Hypothalamus (tissue), 51 donors: ENCODE data around the gene EHD4.

ENCODE experiments used
- DNase-seq, 51 donors: peaks; one replicate each; lab custom pipeline; 2025; lab: John Stamatoyannopoulos, UW

Gene EHD4

GRCh38 chr15:41884458-41884857 lies 87.9 kb downstream of the EHD4 start:
- no peak for DNase-seq

DNA sequence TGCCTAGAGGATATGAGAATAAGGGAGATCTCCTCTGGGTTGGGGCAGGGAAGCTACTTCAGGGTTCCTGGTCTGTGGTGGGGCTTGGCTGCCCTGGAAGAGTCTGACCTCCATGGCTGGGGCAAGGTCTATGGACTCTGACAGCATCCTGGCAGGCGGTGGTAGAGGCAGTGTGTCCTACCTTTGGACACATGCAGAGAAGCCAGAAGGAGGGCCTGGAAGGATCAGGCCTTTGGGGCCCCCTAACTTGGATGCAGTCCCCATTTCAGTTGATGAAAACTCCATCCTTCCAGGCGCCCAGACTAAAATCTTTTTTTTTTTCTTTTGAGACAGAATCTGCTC lies 88.9 kb downstream of the EHD4 start:
- DNase-seq = no peak

- peak in 1 of 51 donors; percentile 22 for DNase-seq
These were observed 89.5 kb downstream of the EHD4 start for GRCh38 chr15:41882689-41883483.

DNA sequence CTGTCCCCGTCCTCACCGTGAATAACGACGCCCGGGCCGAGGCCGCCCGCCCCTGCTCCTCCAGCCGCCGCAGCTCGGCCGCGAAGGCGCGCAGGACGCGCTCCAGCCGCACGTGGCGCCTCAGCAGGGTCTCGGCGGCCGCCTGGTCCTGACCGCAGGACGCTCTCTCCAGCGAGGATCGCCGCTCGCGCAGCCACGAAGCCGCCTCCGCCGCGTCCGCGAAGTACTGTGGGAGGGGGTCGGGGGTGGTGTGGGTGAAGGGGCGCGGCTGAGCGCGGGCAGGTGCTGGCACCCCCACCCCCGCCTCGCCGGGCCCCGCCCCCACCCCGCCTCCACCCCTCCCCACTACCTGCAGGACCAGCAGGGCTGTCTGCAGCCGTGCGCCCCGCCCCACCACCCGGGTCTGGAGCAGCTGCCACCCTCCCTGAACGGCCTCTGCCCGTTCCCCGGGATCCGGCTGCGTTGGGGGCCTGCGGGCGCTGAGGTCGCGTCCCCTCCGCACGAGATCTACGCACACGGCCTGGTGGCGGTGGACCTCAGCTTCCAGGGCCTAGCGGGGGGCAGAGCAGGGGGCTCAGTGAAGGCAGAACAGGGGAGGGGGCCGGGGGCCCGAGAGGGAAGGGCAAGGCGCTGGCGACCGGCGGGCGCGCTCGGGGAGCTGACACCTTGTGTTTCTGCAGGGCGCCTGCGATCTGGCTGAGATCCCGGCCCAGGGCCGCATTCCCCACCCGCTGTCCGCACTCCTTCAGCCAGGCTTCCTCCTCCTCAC lies 90.3 kb downstream of the EHD4 start:
- no peak for DNase-seq

DNA sequence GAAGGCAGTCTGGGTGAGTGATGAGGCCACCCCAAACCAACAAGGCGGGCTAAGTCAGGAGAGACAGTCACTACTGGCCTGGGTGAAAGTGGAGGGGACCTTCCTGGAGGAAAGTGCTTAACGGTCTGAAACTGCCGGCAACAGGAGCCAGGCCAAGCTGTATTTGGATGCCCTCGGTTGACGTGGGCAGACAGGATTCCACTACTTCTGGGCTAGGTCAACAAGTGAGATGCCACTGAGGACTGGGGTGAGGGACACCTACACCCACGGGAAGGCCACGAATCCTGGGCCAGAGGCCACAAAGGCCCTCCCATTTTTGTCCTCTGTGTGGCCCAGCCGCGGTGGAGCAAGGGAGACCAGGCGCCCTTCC lies 90.8 kb downstream of the EHD4 start:
- no peak for DNase-seq

DNA sequence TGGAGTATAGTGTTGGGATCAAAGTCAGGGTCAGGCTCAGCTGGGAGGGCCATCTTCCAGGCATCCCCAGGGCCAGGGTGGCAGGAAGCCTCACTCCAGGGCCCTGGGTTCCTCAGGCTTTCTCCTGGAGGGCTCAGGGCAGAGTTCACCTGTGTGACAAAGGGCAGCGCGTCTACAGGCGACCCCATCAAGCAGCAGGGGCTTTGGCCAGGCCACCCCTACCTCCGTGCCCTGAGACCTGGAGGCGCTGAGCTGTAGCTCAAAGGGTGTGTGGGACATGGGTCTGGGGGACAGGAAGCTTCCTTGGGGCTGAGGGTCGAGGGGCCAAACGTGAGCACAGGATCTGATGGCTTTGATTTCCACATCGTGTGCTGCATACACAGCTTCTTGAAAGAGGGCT lies 91.3 kb downstream of the EHD4 start:
- no peak for DNase-seq

- DNase-seq = no peak
These were observed 92.0 kb downstream of the EHD4 start for GRCh38 chr15:41880156-41880877.

- DNase-seq = no peak
These were observed 93.0 kb downstream of the EHD4 start for GRCh38 chr15:41879321-41879845.

- DNase-seq = peak in 3 of 51 donors; percentile 3 to 7 (median 5)
These were observed 94.0 kb downstream of the EHD4 start for GRCh38 chr15:41878355-41878699.

DNA sequence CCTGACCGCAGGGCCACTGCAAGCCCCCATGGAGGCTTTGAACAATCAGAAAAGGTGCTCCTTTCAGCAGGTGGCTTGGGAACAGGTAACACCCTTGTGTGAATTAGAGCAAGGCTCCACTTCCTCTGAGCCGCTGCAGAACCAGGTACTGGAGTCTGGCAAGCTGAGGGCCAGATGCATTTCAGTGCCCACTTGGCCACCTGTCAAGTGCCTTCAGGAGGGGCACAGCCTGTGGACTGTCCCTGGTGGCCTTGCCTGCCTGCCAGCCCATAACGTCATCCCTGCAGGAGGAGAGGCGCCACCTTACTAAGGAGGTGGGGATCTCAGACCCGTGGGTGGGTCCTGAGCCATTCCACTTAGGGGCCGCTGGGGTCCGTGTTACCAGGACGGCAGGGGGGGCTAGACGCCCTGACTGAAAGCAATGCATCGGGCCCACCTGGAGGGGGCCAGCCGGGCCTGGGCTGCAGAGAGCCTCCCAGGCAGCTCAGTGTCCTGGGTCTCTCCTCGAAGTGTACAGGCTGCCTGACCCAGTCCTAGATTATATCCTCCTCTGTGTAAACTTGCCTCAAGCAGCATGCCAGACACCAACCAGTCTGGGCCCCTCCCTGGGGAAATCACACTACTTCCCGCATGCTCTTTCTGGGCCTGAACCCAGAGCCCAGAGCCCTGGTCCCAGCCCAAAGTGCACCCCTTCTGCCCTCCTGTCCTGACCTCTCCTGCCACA lies 94.6 kb downstream of the EHD4 start:
- DNase-seq = no peak

- DNase-seq = no peak
These were observed 95.7 kb downstream of the EHD4 start for GRCh38 chr15:41876689-41877088.

- no peak for DNase-seq
These were observed 96.3 kb downstream of the EHD4 start for GRCh38 chr15:41876007-41876406.

DNA sequence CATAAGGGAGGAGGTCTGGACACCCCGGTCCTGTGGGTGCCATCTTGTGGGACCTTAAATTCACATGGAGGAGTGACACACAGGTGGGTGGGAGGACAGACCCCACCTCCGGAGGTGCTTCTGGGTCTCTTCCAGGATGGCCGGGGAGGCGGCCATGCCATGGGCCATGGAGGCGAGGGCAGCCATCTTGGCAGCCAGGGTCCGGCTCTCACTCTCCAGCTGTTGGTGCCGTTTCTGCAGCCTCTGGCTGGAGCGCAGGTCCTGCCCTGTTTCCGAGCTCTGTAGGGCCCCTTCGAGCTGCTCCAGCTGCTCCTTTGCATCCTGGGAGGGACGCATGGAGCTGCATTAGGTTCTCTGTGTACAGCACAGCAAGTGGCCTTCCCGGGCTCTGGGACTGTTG lies 97.6 kb downstream of the EHD4 start:
- no peak for DNase-seq

DNA sequence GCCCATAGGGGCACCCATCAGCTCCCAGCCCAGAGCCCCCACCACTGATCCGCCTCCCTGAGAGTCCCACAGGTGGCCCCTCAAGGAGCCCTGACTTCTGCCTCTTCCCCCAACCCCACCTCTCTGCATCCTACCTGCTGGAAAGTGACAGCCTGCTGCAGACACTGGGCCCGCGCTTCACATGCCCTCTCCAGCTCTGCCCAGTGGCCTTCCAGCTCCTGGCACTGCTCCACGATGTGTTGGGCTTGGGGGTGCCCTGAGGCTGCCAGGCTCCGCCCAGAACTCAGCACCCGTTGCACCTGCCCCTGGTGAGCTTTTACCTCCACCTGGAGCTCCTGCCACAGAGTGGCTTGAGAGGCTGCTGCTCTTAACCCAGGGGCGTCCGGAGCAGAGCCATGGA lies 98.6 kb downstream of the EHD4 start:
- no peak for DNase-seq

- peak in 1 of 51 donors; percentile 25 for DNase-seq
These were observed 100.1 kb downstream of the EHD4 start for GRCh38 chr15:41872166-41872747.

GRCh38 chr15:41871175-41871905 lies 101.0 kb downstream of the EHD4 start:
- no peak for DNase-seq

DNA sequence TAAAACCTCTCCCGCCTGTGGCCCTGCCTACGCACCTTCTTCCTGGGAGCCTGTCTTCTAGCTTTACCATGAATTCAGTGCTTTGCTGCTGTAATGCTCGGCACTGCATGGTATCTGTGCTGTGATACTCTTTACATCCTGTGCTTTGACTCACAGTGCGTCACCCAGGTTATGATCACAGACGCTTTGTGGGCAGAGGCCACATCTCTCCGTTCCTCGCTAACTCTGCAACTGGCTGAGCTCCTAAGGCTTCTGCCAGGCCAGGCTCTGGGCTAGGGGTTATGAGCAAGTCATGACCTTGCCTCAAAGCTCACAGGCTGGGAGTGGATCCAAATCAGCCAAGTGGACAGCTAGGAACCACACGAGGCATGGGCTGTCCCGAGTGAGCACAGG lies 101.7 kb downstream of the EHD4 start:
- DNase-seq = no peak

GRCh38 chr15:41869770-41870688 lies 102.3 kb downstream of the EHD4 start:
- DNase-seq = no peak

GRCh38 chr15:41868321-41868720 lies 104.0 kb downstream of the EHD4 start:
- DNase-seq = no peak
